WTC11 (cell line): ENCODE measurements around the gene KLHL1. TPM values are rescaled to one million over a fixed set of nuclear protein-coding genes. Genes with fewer than 3 reads are reported as not detected.

Source experiments
- ATAC-seq: fragments of 200-7000 bp; cut with Tn5 transposase; 2 replicates; pipeline ENCODE4 v1.10.0; 2021; ENCODE audit warnings: mild to moderate bottlenecking, moderate library complexity
- CTCF ChIA-PET: fragments of 300-600 bp; sonication (Branson Sonifier 250); formaldehyde crosslinking; loops from one replicate; lab custom pipeline; 2021; ENCODE audit warnings: antibody characterized with exemption; lab: Charles Lee
- POLR2A ChIA-PET: fragments of 350-600 bp; sonication (Branson Sonifier 250); formaldehyde crosslinking; loops from one replicate; lab custom pipeline; 2021; ENCODE audit warnings: antibody characterized with exemption; lab: Charles Lee
- DNase-seq: peaks from one replicate; pipeline ENCODE4 v3.0.0; 2021; ENCODE audit warnings: low spot score
- H3K27ac Mint-ChIP-seq: 2 replicates; pipeline ENCODE4 v1.8.0; 2021; ENCODE audit warnings: mixed read lengths
- H3K27me3 Mint-ChIP-seq: 2 replicates; pipeline ENCODE4 v1.8.0; 2021; ENCODE audit warnings: low read depth, mild to moderate bottlenecking, moderate library complexity, mixed read lengths
- H3K36me3 Mint-ChIP-seq: 2 replicates; pipeline ENCODE4 v1.8.0; 2021; ENCODE audit warnings: mixed read lengths
- H3K4me1 Mint-ChIP-seq: 2 replicates; pipeline ENCODE4 v1.8.0; 2022; ENCODE audit warnings: mixed read lengths
- H3K4me3 Mint-ChIP-seq: 2 replicates; pipeline ENCODE4 v1.8.0; 2021; ENCODE audit warnings: mild to moderate bottlenecking, moderate library complexity, mixed read lengths
- H3K9me3 Mint-ChIP-seq: 2 replicates; pipeline ENCODE4 v1.8.0; 2021; ENCODE audit warnings: mixed read lengths
- CREB1 ChIP-seq: sonication (generic); formaldehyde crosslinking; IDR thresholded peaks from 2 replicates; pipeline ENCODE4 v1.8.0; 2023; ENCODE audit warnings: mild to moderate bottlenecking, missing genetic modification reagents
- ERG ChIP-seq: fragments of 250-450 bp; sonication (Bioruptor Pico); IDR thresholded peaks from 2 replicates; pipeline ENCODE4 v1.8.0; 2021; ENCODE audit warnings: mild to moderate bottlenecking
- NFATC4 ChIP-seq: fragments of 250-450 bp; sonication (Bioruptor Pico); IDR thresholded peaks from 2 replicates; pipeline ENCODE4 v1.9.0; 2021; ENCODE audit warnings: mild to moderate bottlenecking
- NFE2L1 ChIP-seq: sonication (generic); formaldehyde crosslinking; IDR thresholded peaks from 2 replicates; pipeline ENCODE4 v1.8.1; 2023; ENCODE audit warnings: missing genetic modification reagents
- RELA ChIP-seq: sonication (generic); formaldehyde crosslinking; IDR thresholded peaks from 2 replicates; pipeline ENCODE4 v1.8.1; 2022; ENCODE audit warnings: missing genetic modification reagents, mild to moderate bottlenecking, borderline replicate concordance
- TCF7 ChIP-seq: sonication (generic); formaldehyde crosslinking; IDR thresholded peaks from 2 replicates; pipeline ENCODE4 v1.8.0; 2022; ENCODE audit warnings: mild to moderate bottlenecking, low read depth, missing genetic modification reagents, moderate library complexity
- TEAD1 ChIP-seq: sonication (generic); formaldehyde crosslinking; IDR thresholded peaks from 2 replicates; pipeline ENCODE4 v1.8.0; 2022; ENCODE audit warnings: mild to moderate bottlenecking, missing genetic modification reagents
- TP53 ChIP-seq: sonication (generic); formaldehyde crosslinking; IDR thresholded peaks from 2 replicates; pipeline ENCODE4 v1.8.1; 2023; ENCODE audit warnings: mild to moderate bottlenecking, missing genetic modification reagents
- ZNF219 ChIP-seq: sonication (generic); formaldehyde crosslinking; IDR thresholded peaks from 2 replicates; pipeline ENCODE4 v1.8.0; 2023; ENCODE audit warnings: missing genetic modification reagents, mild to moderate bottlenecking, borderline replicate concordance
- ZNF532 ChIP-seq: fragments of 250-450 bp; sonication (Bioruptor Pico); IDR thresholded peaks from 2 replicates; pipeline ENCODE4 v1.9.0; 2021; ENCODE audit warnings: mild to moderate bottlenecking, borderline replicate concordance
- total RNA-seq: library from RNA; stranded (reverse); gene quantifications from 3 replicates; pipeline ENCODE4 v1.2.3, GENCODE V29; 2021
- TF ChIP-seq, protein P1 (sequence below): sonication (generic); formaldehyde crosslinking; IDR thresholded peaks from 2 replicates; pipeline ENCODE4 v1.8.1; 2022; ENCODE audit warnings: missing genetic modification reagents, borderline replicate concordance
- TF ChIP-seq, protein P2 (sequence below): fragments of 250-450 bp; sonication (Bioruptor Pico); IDR thresholded peaks from 2 replicates; pipeline ENCODE4 v1.9.0; 2021; ENCODE audit warnings: mild to moderate bottlenecking
- TF ChIP-seq, protein P3 (sequence below): sonication (generic); formaldehyde crosslinking; IDR thresholded peaks from 2 replicates; pipeline ENCODE4 v1.8.0; 2022; ENCODE audit warnings: missing genetic modification reagents

The KLHL1 gene
- total RNA-seq, 1 experiment from 2014 or later = not detected

- ChIA-PET CTCF (no interaction called here), POLR2A (no interaction called here)
- no peaks in the 10 kb centered on the region for H3K36me3 Mint-ChIP-seq
- ATAC-seq (no peak), DNase-seq (no peak)
- H3K27me3 Mint-ChIP-seq = no peaks in the 10 kb centered on the region
- TF ChIP-seq TP53 (no peak), NFE2L1 (CRISPR knock-in tag) (no peak), ZNF219 (CRISPR knock-in tag) (no peak), TEAD1 (no peak), ZNF532 (no peak), TCF7 (CRISPR knock-in tag) (no peak), NFATC4 (CRISPR knock-in tag) (no peak), ERG (CRISPR knock-in tag) (no peak), CREB1 (CRISPR knock-in tag) (no peak), RELA (no peak)
- TF ChIP-seq, protein P1, sequence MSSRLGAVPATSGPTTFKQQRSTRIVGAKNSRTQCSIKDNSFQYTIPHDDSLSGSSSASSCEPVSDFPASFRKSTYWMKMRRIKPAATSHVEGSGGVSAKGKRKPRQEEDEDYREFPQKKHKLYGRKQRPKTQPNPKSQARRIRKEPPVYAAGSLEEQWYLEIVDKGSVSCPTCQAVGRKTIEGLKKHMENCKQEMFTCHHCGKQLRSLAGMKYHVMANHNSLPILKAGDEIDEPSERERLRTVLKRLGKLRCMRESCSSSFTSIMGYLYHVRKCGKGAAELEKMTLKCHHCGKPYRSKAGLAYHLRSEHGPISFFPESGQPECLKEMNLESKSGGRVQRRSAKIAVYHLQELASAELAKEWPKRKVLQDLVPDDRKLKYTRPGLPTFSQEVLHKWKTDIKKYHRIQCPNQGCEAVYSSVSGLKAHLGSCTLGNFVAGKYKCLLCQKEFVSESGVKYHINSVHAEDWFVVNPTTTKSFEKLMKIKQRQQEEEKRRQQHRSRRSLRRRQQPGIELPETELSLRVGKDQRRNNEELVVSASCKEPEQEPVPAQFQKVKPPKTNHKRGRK (CRISPR knock-in tag) = no peak
- TF ChIP-seq, protein P2, sequence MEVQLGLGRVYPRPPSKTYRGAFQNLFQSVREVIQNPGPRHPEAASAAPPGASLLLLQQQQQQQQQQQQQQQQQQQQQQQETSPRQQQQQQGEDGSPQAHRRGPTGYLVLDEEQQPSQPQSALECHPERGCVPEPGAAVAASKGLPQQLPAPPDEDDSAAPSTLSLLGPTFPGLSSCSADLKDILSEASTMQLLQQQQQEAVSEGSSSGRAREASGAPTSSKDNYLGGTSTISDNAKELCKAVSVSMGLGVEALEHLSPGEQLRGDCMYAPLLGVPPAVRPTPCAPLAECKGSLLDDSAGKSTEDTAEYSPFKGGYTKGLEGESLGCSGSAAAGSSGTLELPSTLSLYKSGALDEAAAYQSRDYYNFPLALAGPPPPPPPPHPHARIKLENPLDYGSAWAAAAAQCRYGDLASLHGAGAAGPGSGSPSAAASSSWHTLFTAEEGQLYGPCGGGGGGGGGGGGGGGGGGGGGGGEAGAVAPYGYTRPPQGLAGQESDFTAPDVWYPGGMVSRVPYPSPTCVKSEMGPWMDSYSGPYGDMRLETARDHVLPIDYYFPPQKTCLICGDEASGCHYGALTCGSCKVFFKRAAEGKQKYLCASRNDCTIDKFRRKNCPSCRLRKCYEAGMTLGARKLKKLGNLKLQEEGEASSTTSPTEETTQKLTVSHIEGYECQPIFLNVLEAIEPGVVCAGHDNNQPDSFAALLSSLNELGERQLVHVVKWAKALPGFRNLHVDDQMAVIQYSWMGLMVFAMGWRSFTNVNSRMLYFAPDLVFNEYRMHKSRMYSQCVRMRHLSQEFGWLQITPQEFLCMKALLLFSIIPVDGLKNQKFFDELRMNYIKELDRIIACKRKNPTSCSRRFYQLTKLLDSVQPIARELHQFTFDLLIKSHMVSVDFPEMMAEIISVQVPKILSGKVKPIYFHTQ (CRISPR knock-in tag) = no peak
- TF ChIP-seq, protein P3, sequence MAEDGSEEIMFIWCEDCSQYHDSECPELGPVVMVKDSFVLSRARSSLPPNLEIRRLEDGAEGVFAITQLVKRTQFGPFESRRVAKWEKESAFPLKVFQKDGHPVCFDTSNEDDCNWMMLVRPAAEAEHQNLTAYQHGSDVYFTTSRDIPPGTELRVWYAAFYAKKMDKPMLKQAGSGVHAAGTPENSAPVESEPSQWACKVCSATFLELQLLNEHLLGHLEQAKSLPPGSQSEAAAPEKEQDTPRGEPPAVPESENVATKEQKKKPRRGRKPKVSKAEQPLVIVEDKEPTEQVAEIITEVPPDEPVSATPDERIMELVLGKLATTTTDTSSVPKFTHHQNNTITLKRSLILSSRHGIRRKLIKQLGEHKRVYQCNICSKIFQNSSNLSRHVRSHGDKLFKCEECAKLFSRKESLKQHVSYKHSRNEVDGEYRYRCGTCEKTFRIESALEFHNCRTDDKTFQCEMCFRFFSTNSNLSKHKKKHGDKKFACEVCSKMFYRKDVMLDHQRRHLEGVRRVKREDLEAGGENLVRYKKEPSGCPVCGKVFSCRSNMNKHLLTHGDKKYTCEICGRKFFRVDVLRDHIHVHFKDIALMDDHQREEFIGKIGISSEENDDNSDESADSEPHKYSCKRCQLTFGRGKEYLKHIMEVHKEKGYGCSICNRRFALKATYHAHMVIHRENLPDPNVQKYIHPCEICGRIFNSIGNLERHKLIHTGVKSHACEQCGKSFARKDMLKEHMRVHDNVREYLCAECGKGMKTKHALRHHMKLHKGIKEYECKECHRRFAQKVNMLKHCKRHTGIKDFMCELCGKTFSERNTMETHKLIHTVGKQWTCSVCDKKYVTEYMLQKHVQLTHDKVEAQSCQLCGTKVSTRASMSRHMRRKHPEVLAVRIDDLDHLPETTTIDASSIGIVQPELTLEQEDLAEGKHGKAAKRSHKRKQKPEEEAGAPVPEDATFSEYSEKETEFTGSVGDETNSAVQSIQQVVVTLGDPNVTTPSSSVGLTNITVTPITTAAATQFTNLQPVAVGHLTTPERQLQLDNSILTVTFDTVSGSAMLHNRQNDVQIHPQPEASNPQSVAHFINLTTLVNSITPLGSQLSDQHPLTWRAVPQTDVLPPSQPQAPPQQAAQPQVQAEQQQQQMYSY (CRISPR knock-in tag) = no peak
- no peak overlapping the region for H3K27ac Mint-ChIP-seq
- H3K4me1 Mint-ChIP-seq = no peaks in the 10 kb centered on the region
- H3K9me3 Mint-ChIP-seq = no peaks in the 10 kb centered on the region
- H3K4me3 Mint-ChIP-seq = no peak overlapping the region
These were observed 228.3 kb downstream of the KLHL1 start for GRCh38 chr13:69879936-69880335.
